ENCODE measurements around the gene PPP6R3.

Gene PPP6R3

GRCh38 chr11:68643585-68643984 is 183.0 kb downstream of the PPP6R3 start:
- in situ Hi-C loops (cut with MboI; ENCODE audit: low sequenced_read_pairs): loop anchor here (25.0 kb wide), 1 partner anchor 444 kb away; no protein-coding TSS in a partner anchor

- in situ Hi-C loops (cut with MboI; ENCODE audit: low sequenced_read_pairs): loop anchor here (25.0 kb wide), 1 partner anchor 440 kb away; no protein-coding TSS in a partner anchor
These were observed 186.3 kb downstream of the PPP6R3 start for GRCh38 chr11:68646832-68647231.

DNA sequence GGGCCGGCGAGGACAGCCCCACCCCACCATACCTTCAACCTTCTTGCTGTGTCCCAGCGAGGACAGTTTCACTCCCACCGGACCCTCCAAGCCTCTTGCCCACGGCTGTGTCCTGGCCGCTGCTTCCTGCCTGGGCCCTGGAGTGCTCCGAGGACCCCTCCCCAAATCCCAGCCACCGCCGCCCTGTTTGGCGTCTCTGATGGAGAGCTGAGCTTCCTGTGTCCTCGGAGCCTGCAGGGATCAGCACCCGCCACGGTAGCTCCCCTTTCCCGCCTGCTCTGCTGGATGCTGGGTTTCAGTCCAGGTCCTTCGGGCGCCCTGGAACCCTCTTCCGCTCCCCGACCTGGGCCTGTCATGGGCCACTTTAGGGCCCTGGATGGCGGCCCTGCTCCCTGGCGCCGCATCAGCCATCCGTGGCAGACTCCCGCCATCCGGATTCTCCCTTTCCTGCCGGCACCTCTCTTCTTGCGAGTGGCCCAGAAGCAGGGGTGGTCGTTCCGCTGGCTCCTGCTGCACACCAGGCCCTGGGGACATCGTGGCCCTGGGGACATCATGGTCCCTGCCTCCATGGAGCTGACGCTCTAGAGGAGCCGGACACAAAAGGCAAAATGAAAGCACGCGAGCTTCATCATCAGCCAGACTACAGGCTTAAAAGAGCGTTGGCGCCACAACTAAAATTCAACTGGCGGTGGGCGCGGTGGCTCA is 189.5 kb downstream of the PPP6R3 start:
- in situ Hi-C loops (cut with MboI; ENCODE audit: low sequenced_read_pairs): loop anchor here (25.0 kb wide), 1 partner anchor 437 kb away; no protein-coding TSS in a partner anchor

DNA sequence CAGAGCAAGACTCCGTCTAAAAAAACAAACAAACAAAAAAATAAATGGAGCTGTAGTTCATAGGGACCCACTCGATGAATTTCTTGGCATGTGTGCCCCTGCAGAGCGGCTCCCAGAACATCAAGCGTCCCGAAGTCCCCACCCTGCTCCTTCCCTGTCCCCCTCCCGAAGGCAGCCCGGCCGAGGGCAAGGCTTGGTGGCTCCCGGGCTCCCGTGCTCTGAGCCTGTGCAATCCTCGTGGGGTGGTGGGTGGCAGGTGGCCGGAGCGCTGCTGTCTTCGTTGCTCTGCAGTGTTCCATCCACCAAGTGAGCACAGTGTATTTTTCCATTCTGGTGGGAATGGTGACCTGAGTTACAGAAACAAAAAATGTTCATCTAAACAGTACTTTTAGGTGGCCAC is 190.2 kb downstream of the PPP6R3 start:
- in situ Hi-C loops (cut with MboI; ENCODE audit: low sequenced_read_pairs): no loop called here

GRCh38 chr11:68651208-68651984 is 190.8 kb downstream of the PPP6R3 start:
- in situ Hi-C loops (cut with MboI; ENCODE audit: low sequenced_read_pairs): no loop called here

- in situ Hi-C loops (cut with MboI; ENCODE audit: low sequenced_read_pairs): no loop called here
These were observed 191.6 kb downstream of the PPP6R3 start for GRCh38 chr11:68651985-68652682.

DNA sequence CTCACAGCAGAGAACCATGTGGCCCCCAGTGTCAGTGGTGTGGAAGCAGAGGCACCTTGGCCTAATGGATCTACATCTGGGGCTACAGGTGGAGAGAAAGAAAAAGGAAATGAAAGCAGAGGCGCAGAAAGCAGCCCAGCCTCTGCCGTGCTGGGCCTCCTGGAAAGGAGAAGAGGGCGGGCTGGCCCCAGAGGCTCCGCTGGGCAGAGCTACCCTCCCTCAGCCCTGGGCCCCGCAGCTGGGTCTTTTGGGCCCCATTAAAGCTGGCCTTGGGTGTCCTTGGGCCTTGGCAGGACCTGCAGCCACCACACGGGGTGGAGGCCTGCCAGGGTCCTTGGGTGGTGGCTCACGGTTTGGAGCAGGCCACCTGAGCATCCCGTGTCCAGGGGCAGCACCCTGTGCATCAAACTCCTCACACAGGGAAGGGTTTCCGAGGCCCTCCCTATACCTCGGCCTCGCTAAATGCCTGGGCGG is 192.2 kb downstream of the PPP6R3 start:
- in situ Hi-C loops (cut with MboI; ENCODE audit: low sequenced_read_pairs): no loop called here

DNA sequence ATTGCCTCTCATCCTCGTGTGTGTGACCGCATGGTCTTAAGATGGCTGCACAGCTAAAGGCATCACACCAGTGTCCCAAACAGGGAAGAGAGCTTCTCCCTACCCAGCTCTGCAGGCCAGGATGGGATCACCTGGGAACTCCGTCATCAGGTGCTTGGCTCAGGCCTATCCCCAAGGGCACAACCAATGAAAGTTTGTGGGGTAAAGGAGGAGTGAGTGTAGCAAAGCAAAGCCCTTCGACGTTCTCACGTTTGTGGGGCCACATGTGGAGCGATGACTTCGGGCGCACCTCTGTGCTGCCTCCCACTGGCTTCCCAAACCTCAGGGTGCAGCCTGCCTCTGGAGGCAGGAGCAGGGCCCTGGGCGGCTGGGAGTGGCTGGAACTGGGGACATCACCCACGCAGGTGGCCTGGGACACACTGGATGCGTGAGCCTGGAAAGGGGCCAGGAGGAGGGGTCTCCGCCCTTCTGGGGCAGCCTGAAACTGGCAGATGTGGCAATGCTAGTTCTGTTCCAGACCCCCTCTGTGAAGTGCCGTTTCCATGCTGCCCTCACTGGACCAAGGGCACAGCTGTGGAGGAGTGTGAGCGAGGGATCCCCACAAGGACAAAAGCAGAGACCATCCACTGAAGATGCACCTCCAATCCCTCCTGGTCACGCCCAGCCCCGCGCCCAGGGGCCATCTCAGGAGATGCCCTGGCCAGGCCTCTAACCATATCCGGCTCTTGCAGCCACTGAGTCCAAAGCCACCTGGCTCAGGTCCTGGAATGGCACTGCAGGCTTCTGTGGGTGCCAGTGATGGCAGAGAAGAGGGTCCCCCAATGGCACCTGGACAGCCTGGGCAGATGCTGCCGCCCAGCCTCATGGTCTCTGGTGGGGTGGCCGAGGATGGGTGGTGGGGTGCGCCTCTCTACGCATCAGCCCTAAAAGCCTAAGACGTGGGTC is 193.2 kb downstream of the PPP6R3 start:
- in situ Hi-C loops (cut with MboI; ENCODE audit: low sequenced_read_pairs): no loop called here

GRCh38 chr11:68654978-68655377 is 194.4 kb downstream of the PPP6R3 start:
- in situ Hi-C loops (cut with MboI; ENCODE audit: low sequenced_read_pairs): no loop called here

GRCh38 chr11:68655406-68655805 is 194.9 kb downstream of the PPP6R3 start:
- in situ Hi-C loops (cut with MboI; ENCODE audit: low sequenced_read_pairs): no loop called here

- in situ Hi-C loops (cut with MboI; ENCODE audit: low sequenced_read_pairs): no loop called here
These were observed 195.3 kb downstream of the PPP6R3 start for GRCh38 chr11:68655806-68656205.

- in situ Hi-C loops (cut with MboI; ENCODE audit: low sequenced_read_pairs): no loop called here
These were observed 196.6 kb downstream of the PPP6R3 start for GRCh38 chr11:68657021-68657780.

DNA sequence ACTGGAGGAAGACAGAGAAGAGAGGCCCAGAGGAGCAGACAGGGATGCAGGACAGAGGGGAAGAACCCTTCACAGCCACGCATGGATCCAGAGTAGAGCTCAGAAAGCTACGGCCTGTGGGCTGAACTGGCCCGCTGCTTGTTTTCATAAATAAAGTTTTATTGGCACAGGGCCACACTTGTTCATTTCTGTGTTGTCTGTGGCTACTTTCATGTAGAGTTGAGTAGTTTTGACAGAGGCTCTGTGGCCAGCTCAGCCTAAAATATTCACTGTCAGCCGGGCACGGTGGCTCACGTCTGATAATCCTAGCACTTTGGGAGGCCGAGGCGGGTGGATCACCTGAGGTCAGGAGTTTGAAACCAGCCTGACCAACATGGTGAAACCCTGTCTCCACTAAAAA is 197.5 kb downstream of the PPP6R3 start:
- in situ Hi-C loops (cut with MboI; ENCODE audit: low sequenced_read_pairs): no loop called here

DNA sequence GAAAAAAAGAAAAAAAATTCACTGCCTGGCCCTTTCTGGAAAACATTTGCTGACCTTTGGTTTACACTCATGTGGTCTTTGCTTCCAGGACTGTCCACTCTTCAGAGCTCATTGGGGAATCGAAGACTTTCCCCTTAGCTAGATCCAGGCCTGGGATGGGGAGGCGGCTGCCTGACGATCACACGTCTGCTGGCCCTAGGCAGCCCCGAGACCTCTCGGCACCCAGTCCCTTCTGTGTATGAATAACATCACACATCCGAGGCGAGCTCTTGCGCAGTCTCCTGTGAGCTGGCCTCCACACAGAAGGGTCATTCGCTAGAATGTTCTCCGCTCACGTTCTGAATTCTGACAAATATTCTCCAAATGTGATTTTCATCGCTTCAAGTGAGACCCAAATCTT is 198.1 kb downstream of the PPP6R3 start:
- in situ Hi-C loops (cut with MboI; ENCODE audit: low sequenced_read_pairs): no loop called here

- in situ Hi-C loops (cut with MboI; ENCODE audit: low sequenced_read_pairs): no loop called here
These were observed 198.8 kb downstream of the PPP6R3 start for GRCh38 chr11:68659158-68659921.

- in situ Hi-C loops (cut with MboI; ENCODE audit: low sequenced_read_pairs): no loop called here
These were observed 199.7 kb downstream of the PPP6R3 start for GRCh38 chr11:68660066-68660810.

- in situ Hi-C loops (cut with MboI; ENCODE audit: low sequenced_read_pairs): no loop called here
These were observed 200.5 kb downstream of the PPP6R3 start for GRCh38 chr11:68661014-68661413.

All from HL-60/S4 (cell line).